ENCODE results near the gene GOT2.

- TF ChIP-seq EZH2 (IDR thresholded peaks at IDR 0.05; ENCODE audit: insufficient read depth, poor library complexity, severe bottlenecking) (no peak), EZH2phosphoT487 (IDR thresholded peaks at IDR 0.05; ENCODE audit: insufficient read depth, low read depth) (no peak)
Observed at GRCh38 chr16:58753711-58754134, 19.6 kb upstream of the GOT2 start.

All from GM23248 (cell line).